Hypothalamus (tissue), 51 donors: Measurements from ENCODE around the gene PDHX.
A peak's percentile ranks its signal among the peaks of the same experiment; 100 is the strongest.

Experiments
- DNase-seq, 51 donors: peaks; one replicate each; lab custom pipeline; 2025; lab: John Stamatoyannopoulos, UW

Gene PDHX

DNA sequence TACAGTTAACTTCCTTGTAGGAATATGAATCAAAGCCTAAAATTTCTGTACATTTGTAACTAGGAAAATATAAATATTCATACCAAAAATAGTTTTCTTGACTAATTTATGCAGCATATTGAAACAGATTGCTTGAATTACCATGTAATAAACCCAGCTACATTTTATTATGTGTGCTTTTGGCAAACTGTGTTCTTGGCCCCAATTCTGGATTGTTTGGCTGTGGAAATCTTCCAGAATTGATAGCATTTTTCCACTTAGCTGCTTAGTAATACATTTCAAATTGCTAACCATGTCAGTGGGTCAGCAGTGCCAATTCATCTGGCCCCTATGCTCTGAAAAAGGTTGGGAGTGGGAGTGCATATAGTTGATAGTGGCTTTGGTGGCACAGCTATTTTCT, 32.3 kb downstream of the PDHX start:
- no peak for DNase-seq

DNA sequence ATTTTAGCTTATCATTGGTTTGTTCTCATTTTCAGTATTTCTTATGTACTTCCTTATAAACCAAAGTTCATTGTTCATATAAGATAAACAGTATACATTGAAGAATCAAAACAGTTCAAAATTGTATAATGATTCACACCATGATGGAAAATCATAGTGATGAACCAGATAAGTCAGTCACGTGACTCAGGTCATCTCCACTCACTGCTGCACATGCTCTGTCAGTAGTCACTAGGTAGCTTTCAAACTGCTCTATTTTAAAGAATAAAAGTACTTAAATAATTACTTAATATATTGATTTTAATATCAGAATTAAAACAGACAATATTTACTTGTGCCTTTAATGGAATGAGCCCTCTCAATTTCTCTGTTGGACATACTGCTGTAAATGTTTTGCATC, 37.5 kb downstream of the PDHX start:
- DNase-seq: no peak

DNA sequence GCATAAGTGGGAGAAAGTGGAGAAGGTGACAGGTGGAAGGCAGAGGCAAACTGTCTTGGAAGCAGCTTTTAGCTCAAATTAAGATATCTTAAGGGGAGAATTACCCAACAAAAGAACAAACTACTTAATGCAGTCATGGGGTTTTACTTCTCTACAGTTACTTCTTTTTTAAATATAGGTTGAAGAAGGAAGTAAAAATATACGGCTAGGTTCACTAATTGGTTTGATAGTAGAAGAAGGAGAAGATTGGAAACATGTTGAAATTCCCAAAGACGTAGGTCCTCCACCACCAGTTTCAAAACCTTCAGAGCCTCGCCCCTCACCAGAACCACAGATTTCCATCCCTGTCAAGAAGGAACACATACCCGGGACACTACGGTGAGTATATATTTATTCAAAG, 40.8 kb downstream of the PDHX start:
- no peak for DNase-seq

DNA sequence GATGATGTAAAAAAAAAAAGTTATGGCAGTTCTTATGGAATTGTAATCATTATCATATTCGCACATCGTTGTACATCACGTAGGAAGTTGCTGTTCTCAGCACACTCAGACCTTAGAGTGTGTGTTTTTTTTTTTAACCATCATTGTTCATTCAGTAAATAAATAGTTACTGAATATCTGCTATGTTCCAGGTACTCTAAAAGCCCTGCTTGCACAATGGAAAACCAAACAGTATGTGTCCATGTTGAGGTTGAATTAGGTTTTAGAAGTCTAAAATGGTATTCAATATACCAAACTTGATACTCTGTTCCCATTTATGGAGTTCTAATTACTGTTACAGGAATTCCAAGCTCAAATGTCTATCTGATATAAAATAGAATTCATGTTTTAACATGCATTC, 41.2 kb downstream of the PDHX start:
- DNase-seq: no peak

DNA sequence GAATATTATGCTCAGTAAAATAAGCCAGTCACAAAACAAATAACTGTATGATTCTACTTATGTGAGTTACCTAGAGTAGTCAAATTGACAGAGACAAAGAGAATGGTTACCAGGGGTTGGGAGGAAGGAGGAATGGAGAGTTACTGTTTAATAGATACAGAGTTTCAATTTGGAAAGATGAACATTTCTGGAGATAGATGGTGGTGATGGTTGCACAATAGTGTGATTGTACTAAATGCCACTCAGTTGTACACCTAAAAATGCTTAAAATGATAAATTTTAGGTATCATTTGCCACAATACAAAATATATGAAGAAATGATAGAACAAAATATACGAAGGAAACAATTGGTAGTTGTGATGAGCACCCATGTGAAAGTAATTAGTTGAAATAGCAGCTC, 43.4 kb downstream of the PDHX start:
- no peak for DNase-seq

DNA sequence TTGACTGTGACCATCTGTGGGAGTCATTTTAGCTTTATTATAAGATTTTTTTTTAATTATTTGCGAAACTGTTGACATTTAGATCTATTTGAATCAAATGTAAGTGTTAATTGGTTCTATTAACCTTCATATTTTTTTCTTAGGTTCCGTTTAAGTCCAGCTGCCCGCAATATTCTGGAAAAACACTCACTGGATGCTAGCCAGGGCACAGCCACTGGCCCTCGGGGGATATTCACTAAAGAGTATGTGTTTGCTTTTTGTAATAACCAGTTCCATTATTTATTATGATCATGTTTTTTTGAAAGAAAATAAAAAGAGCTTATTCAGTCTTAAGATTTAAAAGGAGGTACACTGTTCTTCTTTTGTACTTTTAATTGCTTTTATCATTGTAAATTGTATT, 43.9 kb downstream of the PDHX start:
- DNase-seq: peak in 14 of 51 donors; percentile 0 to 27 (median 5)

DNA sequence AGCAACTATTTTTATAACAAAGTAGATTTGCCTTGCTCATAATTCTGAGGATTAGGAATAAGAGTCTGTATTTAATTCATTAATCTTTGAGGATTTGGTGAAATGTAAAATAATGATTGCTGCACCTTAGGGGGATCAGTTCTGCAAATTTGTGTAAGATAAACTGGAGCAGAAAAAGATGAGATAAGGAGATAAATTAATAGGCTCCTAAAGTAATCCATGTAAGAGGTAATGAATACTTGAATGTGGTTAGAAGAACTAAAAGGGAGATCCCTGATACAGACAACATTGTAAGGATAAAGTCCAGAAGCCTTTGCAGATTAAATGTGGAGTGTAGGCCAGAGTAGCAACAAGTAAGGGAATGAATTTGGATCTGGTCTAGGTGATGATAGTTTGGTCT, 45.6 kb downstream of the PDHX start:
- no peak for DNase-seq

DNA sequence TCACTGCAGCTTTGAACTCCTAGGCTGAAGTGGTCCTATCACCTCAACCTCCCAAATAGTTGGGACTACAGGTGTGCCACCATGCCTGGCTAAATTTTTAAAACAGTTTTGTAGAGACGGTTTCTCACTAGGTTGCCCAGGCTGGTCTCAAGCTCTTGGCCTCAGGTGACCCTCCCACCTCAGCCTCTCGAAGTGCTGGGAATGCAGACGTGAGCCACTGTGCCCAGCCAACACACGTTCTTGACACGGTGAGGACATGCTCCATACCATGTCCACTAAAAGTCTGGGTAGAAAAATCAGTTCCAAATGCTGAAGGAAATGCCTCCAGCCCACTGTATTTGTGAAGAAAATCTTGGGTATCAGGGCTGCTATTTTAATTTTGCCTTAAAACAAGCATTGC, 46.9 kb downstream of the PDHX start:
- DNase-seq: no peak

DNA sequence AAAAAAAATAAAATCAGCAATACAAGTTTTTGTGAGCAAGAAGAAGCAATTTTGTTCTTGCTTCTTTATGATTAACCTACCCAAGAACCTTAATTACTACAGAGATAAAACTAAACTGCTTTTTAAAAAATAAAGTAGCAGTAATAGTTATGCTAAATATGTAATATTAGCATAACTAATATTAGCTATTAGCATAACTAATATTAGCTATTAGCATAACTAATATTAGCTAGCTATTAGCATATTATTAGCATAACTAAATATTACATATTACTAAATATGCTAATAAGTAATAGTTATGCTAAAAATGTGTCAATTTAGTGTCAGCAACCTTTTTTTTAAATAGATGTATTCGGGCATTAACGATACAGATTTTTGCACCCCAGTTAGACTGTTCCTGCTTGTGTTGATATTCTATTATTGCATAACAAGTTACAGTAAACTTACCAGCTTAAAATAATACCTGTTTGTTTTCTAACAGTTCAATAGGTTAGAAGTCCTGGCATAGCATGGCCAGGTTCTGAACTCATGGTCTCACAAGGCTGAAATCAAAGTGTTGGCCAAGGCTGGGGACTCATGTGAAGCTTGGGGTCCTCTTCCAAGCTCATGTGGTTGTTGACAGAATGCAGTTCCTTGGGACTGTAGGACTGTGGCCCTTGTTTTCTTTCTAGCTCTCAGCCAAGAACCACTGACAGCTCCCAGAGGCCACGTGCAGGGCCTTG, 48.4 kb downstream of the PDHX start:
- DNase-seq: no peak

DNA sequence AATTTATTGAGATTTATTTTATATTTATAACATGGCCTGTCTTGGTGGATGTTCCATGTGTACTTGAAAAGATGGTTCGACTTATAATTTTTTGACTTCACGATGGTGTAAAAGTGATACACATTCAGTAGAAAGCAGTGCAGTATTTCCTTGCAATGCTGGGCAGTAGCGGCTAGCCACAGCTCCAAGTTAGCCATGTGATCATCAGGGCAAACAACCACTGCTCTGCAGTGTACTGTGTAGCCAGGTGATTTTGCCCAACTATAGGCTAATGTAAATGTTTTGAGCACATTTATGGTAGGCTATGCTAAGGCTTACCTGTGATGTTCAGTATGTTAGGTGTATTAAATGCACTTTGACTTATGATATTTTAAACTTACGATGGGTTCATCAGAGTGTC, 52.4 kb downstream of the PDHX start:
- no peak for DNase-seq

DNA sequence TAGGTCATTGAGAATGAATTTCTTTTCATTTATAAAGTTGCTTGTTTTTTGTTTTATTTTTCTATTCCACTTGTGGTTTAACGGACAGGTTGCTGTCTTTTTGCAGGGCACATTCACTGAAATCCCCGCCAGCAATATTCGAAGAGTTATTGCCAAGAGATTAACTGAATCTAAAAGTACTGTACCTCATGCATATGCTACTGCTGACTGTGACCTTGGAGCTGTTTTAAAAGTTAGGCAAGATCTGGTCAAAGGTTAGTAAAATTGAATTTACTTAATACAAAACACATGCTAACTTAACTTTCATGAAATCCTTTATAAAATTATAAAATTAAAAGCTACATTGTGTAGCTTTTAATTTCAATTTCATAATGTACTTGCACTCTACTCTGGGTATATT, 53.6 kb downstream of the PDHX start:
- DNase-seq: no peak

DNA sequence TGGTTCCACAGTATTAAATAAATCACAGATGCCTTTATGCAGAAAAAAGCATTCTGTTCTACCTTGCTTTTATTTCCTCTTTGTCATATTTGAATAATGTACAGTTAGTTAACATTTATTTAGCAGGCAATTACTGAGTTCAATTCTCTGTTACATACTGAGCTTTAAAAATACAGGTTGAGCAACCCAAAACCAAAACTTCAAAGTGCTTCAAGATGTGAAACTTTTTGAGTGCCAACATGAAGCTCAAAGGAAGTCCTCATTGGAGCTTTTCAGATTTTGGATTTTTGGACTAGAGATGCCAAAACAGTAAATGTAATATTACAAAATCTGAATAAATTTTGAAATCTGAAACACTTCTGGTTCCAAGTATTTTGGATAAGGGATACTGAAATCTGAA, 54.1 kb downstream of the PDHX start:
- no peak for DNase-seq

DNA sequence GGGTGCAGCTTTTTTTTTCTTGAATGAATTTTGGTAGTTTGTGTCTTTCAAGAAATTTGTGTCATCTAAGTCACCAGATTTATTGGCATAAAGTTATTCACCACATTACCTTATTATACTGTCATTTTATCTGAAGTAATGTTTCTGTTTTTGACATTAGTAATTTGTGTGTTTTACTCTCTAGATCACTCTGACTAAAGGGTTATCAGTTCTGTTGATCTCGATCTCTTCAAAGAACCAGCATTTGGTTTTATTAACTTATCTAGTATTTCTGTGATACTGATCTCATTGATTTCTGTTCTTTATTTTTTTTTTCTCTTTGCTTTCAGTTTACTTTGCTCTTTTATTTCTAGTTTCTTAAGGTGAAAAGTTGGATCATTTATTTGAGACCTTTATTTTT, 55.5 kb downstream of the PDHX start:
- DNase-seq: no peak

DNA sequence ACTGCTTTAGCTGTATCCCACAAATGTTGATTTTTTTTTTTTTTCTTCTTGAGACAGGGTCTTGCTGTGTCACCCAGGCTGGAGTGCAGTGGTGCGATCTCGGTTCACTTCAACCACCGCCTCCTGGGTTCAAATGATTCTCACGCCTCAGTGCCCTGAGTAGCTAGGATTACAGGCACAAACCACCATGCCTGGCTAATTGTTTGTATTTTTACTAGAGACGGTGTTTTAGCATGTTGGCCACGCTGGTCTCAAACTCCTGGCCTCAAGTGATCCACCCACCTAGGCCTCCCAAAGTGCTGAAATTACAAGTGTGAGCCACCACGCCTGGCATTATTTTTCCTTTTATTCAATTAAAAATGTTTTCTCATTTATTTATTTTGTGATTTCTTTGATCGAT, 55.9 kb downstream of the PDHX start:
- no peak for DNase-seq

DNA sequence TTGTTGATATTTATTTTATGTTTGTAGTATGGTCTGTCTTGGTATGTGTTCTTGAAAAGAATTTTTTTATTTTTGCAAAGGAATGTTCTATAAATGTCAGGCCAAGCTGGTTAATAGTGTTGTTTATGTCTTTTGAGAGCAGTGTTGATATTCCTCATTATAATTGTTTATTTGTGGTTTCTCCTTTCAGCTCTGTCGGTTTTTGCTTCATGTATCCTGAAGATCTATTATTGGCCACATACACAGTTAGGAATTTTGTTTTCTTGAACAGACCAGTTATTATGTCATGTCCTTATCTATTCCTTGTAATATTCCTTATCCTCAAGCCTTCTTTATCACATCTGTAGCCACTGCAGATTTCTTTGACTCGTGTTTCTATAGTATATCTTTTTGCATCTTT, 56.5 kb downstream of the PDHX start:
- DNase-seq: no peak

DNA sequence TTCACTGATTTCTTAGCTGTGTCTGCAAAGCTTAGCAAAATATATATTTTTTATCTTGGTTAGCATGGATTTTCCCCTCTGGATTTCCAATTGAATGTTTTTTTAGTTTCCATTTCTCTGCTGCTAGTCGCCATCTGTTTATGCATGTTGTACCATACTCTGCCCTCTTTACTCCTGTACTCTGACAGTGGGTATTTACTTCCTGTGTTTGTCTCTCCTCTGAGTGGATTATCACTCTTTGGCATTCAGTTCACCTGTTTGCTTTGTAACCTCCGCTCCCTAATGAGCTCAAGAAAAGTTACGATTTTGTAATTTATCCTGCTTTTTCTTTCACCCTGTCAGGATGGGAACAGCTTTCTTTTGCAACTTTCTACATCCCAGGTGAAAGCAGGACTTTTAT, 59.1 kb downstream of the PDHX start:
- DNase-seq: no peak

DNA sequence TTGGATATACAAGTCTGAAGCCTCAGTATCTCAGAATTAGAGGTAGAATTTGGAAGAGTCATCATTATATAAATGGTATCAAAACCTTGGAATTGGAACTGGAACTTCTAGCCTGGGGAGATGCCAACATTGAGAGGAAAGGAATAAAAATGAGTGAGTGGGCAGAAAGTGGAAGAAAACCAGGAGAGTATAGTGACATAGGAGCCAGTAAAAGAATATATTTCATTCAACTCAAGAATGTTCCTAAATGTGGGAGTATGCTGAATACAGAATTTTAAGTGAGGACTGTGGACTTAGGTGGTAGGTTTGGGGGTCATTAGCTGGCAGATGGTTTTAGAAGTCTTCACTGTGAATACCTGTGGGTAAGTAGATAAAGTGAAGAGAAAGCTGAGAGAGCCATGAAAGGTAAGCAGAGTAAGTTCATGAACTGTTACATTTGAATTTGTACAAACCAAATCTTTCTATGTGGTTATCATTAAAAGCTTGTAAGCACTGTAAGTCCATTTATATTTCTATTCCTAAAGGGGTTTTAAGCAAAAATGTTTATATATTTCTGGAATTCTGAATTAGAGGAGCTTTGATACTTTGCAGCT, 60.2 kb downstream of the PDHX start:
- no peak for DNase-seq

DNA sequence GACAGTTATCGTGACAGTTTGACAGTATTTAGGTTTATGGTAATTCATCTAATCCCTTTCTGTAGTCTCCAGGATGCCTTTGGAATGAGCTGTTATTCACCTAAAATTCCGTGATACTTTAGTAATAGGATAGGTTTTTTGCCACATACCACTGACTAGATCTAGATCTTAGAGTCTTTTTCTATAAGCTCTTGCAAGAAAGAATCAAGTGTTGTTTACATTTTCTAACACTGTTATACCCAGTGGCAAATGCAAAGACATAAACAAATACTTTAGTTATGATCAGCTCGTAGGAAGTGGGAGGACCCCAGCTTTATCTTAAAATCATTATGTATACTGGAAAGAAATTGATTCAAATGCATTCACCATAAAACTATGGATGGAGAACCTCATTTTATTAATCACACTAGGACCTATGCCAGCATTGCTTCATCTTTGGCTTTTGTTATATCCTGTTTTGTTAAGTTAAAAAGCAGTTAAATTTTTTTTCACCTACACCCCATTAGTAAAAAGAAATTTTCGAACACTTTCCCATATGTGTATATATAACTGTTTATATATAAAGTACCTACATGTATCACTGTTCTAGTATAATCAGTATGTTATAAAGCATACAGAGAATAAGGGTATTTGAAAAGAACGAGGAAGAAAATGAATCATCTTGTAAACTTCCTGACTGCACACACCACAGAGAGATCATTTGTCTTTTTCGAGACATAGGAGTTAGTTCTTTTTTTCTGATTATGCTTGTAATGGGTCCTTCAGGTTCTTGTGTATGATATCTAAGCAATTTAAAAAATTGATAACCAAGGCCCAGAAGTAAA, 60.9 kb downstream of the PDHX start:
- no peak for DNase-seq

DNA sequence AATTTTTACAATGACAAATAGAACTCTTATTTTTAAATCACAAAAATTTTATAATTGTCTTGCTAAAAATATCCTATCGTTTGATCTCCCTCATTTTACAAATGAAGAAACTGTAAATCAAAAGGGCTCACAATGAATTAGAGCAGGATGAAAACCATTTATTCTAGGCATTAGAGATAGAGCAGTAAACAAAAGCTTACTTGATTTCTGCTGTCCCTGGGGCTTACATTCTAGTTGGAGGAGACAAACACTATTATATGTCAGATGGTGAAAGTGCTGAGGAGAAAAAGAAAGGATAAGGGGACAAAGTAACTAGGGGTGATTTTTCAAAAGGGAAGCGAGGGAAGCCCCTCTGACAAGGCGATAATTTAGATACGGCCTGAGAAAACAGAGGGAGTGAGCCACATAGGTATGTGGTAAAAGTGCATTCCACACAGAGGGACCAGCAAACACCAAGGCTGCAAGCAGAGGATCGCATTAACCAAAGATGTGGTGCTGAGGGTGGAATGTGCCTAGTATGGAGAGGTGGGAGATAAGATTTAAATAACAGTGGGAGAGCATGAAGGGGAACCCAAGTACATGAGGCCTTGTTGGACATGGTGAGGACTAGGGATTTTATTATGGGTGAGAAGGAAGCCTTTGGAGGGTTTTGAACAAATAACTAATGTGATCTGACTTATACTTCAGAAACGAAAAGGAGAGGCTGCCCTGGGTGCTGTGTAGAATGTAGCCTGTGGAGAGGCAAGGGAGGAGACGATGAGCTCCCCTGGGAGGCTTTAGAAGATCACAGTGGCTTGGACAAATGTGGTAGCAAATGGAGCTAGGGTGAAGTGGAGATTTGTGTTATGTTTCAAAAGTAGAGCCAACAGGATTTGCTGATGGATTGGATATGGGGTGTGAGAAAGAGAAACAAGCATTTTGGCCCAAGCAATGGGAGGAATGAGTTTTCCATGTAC, 62.1 kb downstream of the PDHX start:
- DNase-seq: no peak

DNA sequence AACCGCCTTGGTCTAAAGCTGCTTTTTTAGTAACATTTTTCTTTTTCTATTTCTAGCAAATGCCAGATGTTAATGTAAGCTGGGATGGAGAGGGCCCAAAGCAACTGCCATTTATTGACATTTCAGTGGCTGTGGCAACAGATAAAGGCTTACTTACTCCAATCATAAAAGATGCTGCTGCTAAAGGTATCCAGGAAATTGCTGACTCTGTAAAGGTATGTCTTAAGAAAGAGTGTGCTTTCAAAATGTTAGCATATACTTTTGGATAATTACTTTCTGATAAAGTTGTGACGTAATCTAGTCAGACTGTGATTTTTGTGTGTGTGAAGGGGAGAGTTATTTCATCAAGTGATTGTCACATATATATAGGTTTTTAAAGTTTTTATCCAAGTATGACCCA, 68.1 kb downstream of the PDHX start:
- DNase-seq: no peak
